Nephron (organoid): Measurements from ENCODE around the gene DLGAP5.

Experiments
- H3K27ac Mint-ChIP-seq, 3 experiments: 2 replicates each; pipeline ENCODE4 v1.8.0; 2020; ENCODE audit warnings: mixed read lengths in 3 of 3, mild to moderate bottlenecking in 2 of 3, moderate library complexity in 1 of 3
- H3K27me3 Mint-ChIP-seq: 2 replicates; pipeline ENCODE4 v1.8.0; 2021; ENCODE audit warnings: low read depth, mild to moderate bottlenecking, moderate library complexity, mixed read lengths
- H3K36me3 Mint-ChIP-seq: 2 replicates; pipeline ENCODE4 v1.8.0; 2020; ENCODE audit warnings: low read depth, mixed read lengths
- H3K4me1 Mint-ChIP-seq: 2 replicates; pipeline ENCODE4 v1.8.0; 2020; ENCODE audit warnings: mixed read lengths
- H3K4me3 Mint-ChIP-seq, 3 experiments: 2 replicates each; pipeline ENCODE4 v1.8.0; 2020; ENCODE audit warnings: mild to moderate bottlenecking in 3 of 3, mixed read lengths in 3 of 3, moderate library complexity in 2 of 3
- H3K9me3 Mint-ChIP-seq: 2 replicates; pipeline ENCODE4 v1.8.0; 2020; ENCODE audit warnings: mixed read lengths
- TF ChIP-seq, protein P1 (sequence below), 3 experiments: fragments of 200-600 bp; sonication (generic); IDR thresholded peaks; one replicate each; pipeline ENCODE4 v1.5.0; 2021; ENCODE audit warnings: antibody characterized with exemption in 3 of 3; ENCODE audit not compliant: unreplicated experiment in 3 of 3

Gene DLGAP5

DNA sequence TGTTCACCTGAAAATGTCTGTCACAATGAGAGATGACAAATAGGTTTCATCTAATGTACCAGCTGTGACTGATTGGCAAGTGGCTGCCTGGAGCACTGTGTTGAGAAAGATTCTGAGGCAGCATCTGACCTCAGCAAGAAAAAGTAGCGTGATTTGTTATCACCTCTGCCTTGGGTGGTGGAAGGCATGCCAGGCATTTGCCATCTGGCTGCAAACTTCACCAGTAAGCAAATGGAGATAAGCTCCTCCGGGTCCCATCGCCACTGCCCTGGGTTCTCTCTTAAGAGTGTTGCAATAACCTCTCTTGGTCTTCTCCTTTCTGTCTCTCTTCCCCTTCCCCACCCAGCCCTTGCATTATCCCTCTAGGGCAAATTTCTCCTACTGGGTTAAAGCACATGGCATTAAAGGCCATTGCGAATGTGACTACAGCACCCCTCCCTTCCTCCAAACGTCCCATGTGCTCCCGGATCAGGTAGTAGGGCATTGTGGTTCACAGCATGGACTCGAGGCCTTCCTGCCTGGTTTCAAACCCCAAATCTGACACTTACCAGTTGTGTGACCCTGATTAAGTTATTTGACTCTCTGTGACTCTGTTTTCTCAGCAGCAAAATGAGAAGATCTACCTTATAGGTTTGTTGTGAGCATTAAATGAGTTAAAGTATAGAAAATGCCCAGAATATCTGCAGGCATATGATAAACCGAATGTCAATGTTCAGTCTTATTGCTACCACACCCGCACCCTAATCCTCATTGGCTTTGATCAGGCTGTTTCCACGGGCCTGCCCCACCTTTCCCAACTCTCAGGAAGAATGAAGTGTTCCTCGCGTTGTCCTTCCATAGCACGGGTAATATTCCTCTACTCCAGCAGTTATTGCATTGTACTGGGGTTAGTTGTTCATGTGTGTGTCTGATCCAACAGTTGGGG lies 70.6 kb downstream of the DLGAP5 start:
- no peak overlapping the region for H3K4me3 Mint-ChIP-seq
- H3K36me3 Mint-ChIP-seq = no peaks in the 10 kb centered on the region
- peaks cover 19% of the 10 kb centered on the region for H3K27me3 Mint-ChIP-seq
- no peaks in the 10 kb centered on the region for H3K9me3 Mint-ChIP-seq
- H3K4me1 Mint-ChIP-seq = peaks cover 34% of the 10 kb centered on the region
- TF ChIP-seq, protein P1, sequence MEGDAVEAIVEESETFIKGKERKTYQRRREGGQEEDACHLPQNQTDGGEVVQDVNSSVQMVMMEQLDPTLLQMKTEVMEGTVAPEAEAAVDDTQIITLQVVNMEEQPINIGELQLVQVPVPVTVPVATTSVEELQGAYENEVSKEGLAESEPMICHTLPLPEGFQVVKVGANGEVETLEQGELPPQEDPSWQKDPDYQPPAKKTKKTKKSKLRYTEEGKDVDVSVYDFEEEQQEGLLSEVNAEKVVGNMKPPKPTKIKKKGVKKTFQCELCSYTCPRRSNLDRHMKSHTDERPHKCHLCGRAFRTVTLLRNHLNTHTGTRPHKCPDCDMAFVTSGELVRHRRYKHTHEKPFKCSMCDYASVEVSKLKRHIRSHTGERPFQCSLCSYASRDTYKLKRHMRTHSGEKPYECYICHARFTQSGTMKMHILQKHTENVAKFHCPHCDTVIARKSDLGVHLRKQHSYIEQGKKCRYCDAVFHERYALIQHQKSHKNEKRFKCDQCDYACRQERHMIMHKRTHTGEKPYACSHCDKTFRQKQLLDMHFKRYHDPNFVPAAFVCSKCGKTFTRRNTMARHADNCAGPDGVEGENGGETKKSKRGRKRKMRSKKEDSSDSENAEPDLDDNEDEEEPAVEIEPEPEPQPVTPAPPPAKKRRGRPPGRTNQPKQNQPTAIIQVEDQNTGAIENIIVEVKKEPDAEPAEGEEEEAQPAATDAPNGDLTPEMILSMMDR (IDR thresholded peaks at IDR 0.05; ENCODE audit: unreplicated experiment in 3 of 3) = no peak
- H3K27ac Mint-ChIP-seq = peak overlapping the region in 1 of 3 experiments; percentile 30

DNA sequence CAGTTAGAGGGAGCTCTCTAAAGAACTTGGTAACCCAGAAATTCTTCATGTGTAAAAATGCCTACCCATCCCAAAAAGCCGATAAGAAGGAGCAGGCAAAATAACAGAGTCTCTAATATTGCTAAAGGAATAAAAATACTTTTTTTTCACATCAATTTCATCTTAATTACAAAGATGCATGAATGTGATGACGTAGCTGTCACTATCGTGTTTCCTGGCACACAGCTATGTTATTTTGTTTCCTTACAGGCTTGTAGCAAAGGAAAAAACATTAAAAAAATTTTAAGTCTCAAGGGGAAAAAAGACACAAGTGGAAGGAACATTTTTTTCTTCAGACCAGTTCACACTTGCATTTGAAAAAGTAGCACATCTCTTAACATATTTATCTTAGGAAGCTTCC lies 72.6 kb downstream of the DLGAP5 start:
- Mint-ChIP-seq H3K36me3 (no peaks in the 10 kb centered on the region), H3K9me3 (no peaks in the 10 kb centered on the region), H3K27me3 (peaks cover 8% of the 10 kb centered on the region), H3K4me3 (no peak overlapping the region), H3K4me1 (peaks cover 24% of the 10 kb centered on the region), H3K27ac (peak overlapping the region in 1 of 3 experiments; percentile 41)
- TF ChIP-seq, protein P1 (IDR thresholded peaks at IDR 0.05; ENCODE audit: unreplicated experiment in 3 of 3) = no peak

DNA sequence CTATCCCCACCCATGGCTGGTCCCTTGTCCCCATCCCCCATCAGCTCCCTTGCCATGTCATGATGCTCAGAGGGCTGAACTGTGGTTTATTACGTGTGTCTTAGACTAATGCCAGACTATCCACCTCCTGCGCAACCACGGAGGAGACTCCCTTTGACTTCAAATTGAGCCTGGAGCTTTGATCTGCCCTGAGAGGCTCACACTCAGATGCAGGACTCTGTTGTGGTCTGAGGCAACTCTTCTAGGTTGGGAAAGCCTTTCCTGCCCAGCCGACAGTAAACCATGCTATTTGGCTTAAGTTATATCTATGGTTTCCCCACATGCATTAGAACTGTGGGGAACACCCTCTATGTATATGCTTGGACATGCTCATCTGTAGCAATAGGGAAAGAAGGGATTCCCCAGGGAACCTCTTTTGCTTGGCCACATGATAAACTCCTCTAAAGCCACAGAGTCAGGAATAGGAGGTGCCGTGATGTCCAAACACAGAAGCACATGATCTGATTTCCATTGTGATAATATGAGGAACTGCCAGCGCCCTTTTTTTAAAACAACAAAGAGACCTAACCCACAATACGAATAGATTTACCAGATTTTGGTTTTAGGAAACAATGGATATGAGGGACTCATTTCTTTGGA lies 73.5 kb downstream of the DLGAP5 start:
- H3K4me3 Mint-ChIP-seq = no peak overlapping the region
- TF ChIP-seq, protein P1 (IDR thresholded peaks at IDR 0.05; ENCODE audit: unreplicated experiment in 3 of 3) = no peak
- peaks cover 19% of the 10 kb centered on the region for H3K4me1 Mint-ChIP-seq

DNA sequence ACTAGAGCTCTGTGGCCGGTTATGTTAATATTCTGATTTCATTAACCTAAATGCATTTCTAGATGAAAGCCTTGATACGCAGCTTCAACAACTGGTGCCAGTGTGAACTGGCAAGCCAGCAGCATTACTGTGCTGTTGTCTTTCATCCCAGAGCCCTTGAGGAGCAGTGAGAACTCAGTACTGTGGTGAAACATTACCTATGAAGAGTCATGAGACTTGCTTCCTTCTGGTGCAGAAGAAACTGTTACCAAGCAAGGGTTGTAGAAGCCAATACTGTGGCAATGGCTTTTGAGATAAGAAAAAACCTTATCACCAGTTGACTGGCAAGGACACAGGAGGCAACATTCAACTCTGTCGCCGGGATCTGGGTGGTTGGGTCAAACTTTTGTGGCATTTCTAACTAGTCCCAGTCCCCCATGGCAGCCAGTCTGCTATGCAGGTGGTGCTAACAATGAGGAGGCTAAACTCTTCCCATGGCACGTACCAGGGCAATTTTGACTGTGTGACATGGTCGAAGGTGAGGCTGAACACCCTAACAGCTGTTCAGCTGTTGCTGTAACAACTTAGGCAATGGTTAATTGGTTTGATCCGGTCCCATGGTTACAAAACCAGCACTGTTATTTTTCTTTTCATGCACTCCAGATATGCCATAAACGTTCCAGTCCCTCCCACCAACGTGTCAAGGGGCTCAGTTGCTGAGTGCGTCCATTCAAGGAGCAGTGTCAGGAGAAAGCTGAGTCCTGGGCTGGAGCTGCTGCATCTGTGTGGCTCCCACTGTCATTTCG lies 74.9 kb downstream of the DLGAP5 start:
- Mint-ChIP-seq H3K4me3 (no peak overlapping the region), H3K9me3 (no peaks in the 10 kb centered on the region), H3K4me1 (peaks cover 4% of the 10 kb centered on the region), H3K36me3 (no peaks in the 10 kb centered on the region), H3K27me3 (peaks cover 11% of the 10 kb centered on the region), H3K27ac (no peak overlapping the region)
- TF ChIP-seq, protein P1 (IDR thresholded peaks at IDR 0.05; ENCODE audit: unreplicated experiment in 3 of 3) = no peak

More for the DNA sequence above, 73.5 kb downstream of the DLGAP5 start:
- peak overlapping the region in 1 of 3 experiments; percentile 41 for H3K27ac Mint-ChIP-seq
- H3K27me3 Mint-ChIP-seq = peaks cover 11% of the 10 kb centered on the region
- no peaks in the 10 kb centered on the region for H3K36me3 Mint-ChIP-seq
- H3K9me3 Mint-ChIP-seq = no peaks in the 10 kb centered on the region

DNA sequence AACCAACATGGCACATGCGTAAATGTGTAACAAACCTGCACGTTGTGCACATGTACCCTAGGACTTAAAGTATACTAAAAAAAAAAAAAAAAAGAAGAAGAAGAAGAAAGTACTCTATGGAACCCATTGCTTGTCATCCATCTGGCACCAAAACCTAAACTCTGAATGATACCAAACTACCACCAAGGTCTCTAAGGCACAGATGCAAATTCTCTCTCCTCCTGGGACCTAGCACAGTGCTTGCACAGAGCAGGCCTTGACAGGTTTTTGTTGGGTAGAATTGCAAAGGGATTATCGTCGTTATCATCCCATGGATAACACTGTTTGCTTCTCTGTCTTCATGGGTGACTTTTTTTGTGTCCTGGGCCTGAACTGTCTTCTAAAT lies 75.5 kb downstream of the DLGAP5 start:
- TF ChIP-seq, protein P1 (IDR thresholded peaks at IDR 0.05; ENCODE audit: unreplicated experiment in 3 of 3) = no peak
- Mint-ChIP-seq H3K27ac (no peak overlapping the region), H3K27me3 (peaks cover 11% of the 10 kb centered on the region), H3K36me3 (no peaks in the 10 kb centered on the region), H3K4me3 (no peak overlapping the region), H3K4me1 (peaks cover 4% of the 10 kb centered on the region), H3K9me3 (no peaks in the 10 kb centered on the region)
